Suppressor macrophage treated with lipopolysaccharide for 1 hour (primary cell): ENCODE measurements around the gene MSANTD3.

Experiments
- DNase-seq, 3 donors: peaks; one replicate each; pipeline ENCODE4 v3.0.0-alpha.2; 2020 to 2022

The MSANTD3 gene

DNA sequence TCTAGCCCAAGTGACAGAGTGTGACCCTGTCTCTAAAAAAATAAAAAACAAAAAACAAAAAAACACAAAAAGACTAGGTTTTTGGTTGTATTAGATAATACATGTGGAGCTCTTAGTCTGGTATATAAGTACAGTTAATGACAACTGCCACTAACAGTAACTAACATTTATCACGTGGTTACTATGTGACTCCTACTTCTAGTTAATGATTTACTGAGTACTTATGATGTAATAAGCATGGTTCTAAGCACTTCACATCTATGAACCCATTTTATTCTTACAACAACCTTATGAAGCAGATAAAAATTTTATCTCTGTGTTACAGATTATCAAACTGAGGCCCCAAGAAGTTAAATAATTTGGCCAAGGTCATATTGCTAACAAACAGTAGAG lies 39.9 kb downstream of the MSANTD3 start:
- no peak for DNase-seq

- DNase-seq = no peak
Measured at GRCh38 chr9:100468041-100468440, 41.1 kb downstream of the MSANTD3 start.

DNA sequence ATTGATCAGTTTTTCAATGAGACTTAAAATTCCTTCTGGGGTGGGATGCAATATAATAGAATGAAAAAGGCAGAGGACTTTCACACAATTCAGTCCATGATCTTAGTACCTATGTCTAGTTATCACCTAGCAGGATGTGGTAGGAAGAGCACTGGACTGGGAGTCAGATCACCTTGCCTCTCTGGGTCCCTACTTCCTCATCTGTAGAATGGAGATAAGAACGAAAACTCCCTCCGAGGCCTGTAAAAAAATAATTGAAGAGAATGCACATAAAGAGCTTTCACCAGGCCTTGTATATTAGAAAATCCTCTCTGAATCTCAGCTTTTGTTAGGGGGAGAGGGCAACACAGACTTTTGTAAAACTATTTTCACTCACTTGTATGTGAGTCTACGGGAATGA lies 45.3 kb downstream of the MSANTD3 start:
- DNase-seq = no peak

DNA sequence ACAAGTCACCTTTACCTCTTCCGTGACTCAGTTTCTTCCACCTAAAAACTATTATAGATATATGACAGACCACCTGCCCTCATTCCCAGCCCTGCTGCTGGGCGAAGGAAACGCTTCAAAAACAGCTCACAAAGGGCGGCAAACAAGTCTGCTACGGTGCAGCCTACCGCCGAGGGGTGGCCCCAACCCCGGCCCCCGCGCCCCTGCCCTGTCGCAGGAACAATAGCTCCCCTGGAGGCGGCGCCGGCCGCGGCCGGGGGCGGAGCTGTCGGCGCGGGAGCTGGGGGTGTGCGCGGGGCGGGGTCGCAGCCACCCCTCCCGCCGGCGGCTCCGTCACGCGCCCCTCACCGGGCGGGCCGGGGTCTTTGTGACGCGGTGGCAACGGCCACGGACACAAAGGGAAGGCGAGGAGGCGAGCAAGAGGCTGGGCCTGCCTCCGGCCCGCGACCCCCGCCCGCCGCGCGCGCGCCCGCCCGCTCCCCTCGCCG lies 45.9 kb downstream of the MSANTD3 start, which contains the start of gene TMEFF1:
TMEFF1 (plus strand) TSS at position 362 of the 488 bp plus-strand sequence. CDS start 396 bp downstream, outside the sequence.
- DNase-seq = peak in 2 of 3 donors; percentile 25 to 58

DNA sequence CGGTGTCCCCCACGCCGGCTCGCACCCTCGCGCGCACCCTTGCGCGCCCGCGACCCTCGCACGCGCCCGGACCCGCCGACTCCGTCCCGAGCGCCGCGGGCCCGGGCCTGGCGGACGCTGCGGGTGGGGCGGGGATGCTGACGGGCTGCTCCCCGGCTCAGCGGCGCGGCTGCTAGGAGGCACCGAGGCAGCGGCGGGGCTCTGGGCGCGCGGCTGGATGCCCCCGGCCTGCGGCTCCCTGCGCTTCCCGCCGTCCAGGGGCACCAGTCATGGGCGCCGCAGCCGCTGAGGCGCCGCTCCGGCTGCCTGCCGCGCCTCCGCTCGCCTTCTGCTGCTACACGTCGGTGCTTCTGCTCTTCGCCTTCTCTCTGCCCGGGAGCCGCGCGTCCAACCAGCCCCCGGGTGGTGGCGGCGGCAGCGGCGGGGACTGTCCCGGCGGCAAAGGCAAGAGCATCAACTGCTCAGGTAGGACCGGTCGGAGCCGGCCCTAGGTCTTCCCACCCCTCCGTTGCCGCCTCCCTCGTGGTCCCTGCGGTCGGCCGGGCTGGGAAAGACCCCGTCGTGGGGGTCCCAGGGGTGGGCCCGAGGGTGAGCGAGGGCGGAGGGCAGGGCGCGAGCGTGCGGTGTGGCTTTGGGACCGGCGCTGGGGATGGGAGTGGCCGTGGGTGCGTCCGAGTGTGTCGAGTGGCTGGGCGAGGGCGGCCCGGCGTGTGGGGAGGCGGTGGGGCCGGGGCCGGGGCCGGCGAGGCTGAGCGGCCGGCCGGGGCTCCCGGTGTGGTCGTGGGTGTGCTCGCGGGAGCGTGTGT lies 46.5 kb downstream of the MSANTD3 start:
- DNase-seq = peak; percentile 38 to 67 (median 43)

- DNase-seq = peak in 1 of 3 donors; percentile 16
Measured at GRCh38 chr9:100474082-100474923, 47.4 kb downstream of the MSANTD3 start.

DNA sequence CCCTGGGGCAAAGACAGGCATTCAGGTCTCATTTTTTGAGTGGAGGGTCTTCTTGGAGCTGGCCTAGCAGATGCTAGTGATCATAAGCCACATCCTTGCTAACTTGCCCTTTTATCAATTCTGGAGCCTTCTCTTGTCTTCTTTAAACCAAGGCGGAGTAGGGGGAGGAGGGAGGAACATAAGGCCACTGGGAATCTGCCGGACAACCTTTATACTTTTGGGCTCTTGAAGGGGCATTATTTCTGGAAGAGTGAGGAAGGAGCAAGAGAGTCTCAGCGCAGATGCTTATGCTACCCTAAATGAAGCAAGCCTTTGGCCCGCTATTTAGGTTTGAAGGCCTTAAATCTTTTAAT lies 48.0 kb downstream of the MSANTD3 start:
- no peak for DNase-seq

GRCh38 chr9:100477241-100477640 lies 50.3 kb downstream of the MSANTD3 start:
- no peak for DNase-seq

GRCh38 chr9:100478192-100478591 lies 51.2 kb downstream of the MSANTD3 start:
- DNase-seq = no peak

- no peak for DNase-seq
Measured at GRCh38 chr9:100479820-100480219, 52.9 kb downstream of the MSANTD3 start.

- no peak for DNase-seq
Measured at GRCh38 chr9:100485196-100485595, 58.3 kb downstream of the MSANTD3 start.

DNA sequence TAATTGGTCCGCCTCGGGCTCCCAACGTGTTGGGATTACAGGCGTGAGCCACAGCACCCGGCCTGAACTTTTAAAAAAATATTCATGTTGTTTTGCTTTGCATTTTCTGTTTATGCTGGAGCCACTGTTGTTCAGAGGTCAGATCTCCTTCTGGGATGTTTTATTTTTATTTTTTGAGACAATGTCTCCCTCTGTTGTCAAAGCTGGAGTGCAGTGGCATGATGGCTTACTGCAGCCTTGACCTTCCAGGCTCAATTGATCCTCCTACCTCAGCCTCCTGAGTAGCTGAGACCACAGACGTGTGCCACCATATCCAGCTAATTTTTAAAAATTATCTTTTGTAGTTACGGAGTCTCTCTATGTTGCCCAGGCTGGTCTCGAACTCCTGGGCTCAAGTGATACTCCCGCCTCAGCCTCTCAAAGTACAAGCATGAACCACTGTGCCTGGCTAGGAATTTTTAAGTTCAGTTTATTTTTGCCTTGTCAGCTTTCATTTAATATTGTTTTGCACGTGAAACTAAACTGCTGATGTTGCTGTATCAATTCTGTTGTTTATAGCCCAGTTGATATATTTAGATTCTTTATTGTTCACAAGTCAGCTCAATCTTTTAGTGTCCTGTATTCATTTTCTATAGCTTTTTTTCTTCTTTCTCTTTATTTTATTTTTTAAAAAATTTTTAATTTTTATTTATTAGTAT lies 59.7 kb downstream of the MSANTD3 start:
- no peak for DNase-seq

DNA sequence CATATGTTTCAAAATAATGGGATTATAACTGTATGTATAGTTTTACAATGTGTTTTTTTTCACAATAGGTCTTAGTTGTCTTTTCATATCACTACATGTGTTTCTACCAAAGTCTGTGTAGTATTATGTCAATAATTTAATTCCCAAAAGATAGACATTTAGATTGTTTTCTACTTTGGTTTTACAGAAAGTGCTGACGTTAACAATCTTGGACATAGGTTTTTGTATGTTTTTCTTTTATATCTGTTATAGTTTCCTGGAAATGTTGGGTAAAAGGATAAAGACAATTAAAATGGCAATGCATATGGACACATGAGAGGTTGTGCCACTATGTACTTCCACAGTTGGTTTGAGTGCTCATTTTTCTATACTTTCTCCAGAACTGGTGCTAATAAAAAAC lies 61.2 kb downstream of the MSANTD3 start:
- DNase-seq = no peak

GRCh38 chr9:100489836-100490235 lies 62.9 kb downstream of the MSANTD3 start:
- DNase-seq = no peak

- no peak for DNase-seq
Measured at GRCh38 chr9:100492952-100493351, 66.0 kb downstream of the MSANTD3 start.

GRCh38 chr9:100498592-100498991 lies 71.6 kb downstream of the MSANTD3 start:
- peak in 2 of 3 donors; percentile 21 to 30 for DNase-seq

DNA sequence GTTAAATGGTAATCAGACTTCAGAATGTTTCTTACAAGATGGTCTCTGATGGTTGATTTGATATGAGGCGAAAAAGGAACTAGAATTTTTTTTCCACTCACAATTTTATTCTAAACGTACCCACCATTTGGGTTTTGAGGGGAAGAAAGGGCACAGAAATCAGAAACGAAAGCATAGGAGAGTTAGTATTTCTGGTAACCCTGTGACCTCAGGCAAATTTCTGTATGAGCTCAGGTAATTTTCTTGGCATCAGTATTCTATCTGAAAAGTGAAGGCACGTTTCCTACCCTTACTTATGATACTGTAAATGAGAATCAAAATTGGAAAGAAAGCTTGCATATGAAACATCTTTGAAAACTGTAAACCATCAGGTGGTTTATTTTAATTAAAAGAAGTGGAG lies 72.5 kb downstream of the MSANTD3 start:
- no peak for DNase-seq

DNA sequence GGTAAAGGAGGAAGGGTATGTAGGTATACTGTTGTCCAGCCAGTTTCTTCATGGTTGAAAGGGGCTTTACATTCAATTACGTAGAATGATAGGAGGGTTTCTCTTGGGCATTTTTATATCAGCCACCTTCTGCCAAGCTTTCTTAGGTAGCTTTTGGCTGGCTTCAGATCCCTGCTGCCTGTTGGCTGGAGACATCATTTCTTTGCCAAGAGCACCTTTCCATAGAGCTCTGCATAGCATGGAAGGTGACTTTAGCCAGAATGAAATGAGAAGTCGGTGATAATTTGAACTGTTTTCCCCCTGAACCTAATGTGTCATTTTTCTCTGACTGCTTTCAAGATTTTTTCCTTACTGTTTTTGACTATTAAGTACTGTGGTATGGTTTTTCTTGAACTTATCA lies 72.9 kb downstream of the MSANTD3 start:
- DNase-seq = no peak
